HEK293 (cell line): ENCODE measurements around the gene STMN1.

Experiments
- GLIS2 ChIP-seq: fragments of 450-650 bp; formaldehyde crosslinking; IDR thresholded peaks from 2 replicates; pipeline ENCODE4 v1.5.1; 2016; ENCODE audit warnings: missing biosample characterization, missing genetic modification characterization
- HOXA7 ChIP-seq: sonication (generic); formaldehyde crosslinking; IDR thresholded peaks from 2 replicates; pipeline ENCODE4 v1.8.1; 2022; ENCODE audit warnings: missing genetic modification reagents, borderline replicate concordance
- HOXD13 ChIP-seq: sonication (generic); formaldehyde crosslinking; IDR thresholded peaks from 2 replicates; pipeline ENCODE4 v1.8.0; 2022; ENCODE audit warnings: missing genetic modification reagents, borderline replicate concordance
- MEIS1 ChIP-seq: sonication (generic); formaldehyde crosslinking; IDR thresholded peaks from 2 replicates; pipeline ENCODE4 v1.8.1; 2022; ENCODE audit warnings: missing genetic modification reagents, mild to moderate bottlenecking, borderline replicate concordance
- MYNN ChIP-seq: fragments of 450-650 bp; formaldehyde crosslinking; IDR thresholded peaks from 2 replicates; pipeline ENCODE4 v1.5.1; 2016; ENCODE audit warnings: missing biosample characterization, missing genetic modification characterization, borderline replicate concordance
- MZF1 ChIP-seq: fragments of 450-650 bp; formaldehyde crosslinking; IDR thresholded peaks from 2 replicates; pipeline ENCODE4 v1.5.1; 2017; ENCODE audit warnings: missing biosample characterization, missing genetic modification characterization, borderline replicate concordance
- PRDM10 ChIP-seq: fragments of 450-650 bp; formaldehyde crosslinking; IDR thresholded peaks from 2 replicates; pipeline ENCODE4 v1.5.1; 2016; ENCODE audit warnings: missing biosample characterization, missing genetic modification characterization
- RBAK ChIP-seq: fragments of 450-650 bp; formaldehyde crosslinking; IDR thresholded peaks from 2 replicates; pipeline ENCODE4 v1.5.1; 2016; ENCODE audit warnings: missing biosample characterization, missing genetic modification characterization
- ZBTB20 ChIP-seq: fragments of 450-650 bp; formaldehyde crosslinking; IDR thresholded peaks from 2 replicates; pipeline ENCODE4 v1.5.1; 2016; ENCODE audit warnings: missing biosample characterization, missing genetic modification characterization
- ZBTB21 ChIP-seq: fragments of 450-650 bp; formaldehyde crosslinking; IDR thresholded peaks from 2 replicates; pipeline ENCODE4 v1.5.1; 2017; ENCODE audit warnings: missing biosample characterization, missing genetic modification characterization
- ZFHX2 ChIP-seq: fragments of 450-650 bp; formaldehyde crosslinking; conservative IDR thresholded peaks from 2 replicates; pipeline ENCODE4 v1.5.1; 2016; ENCODE audit warnings: missing biosample characterization, missing genetic modification characterization
- ZFP41 ChIP-seq: fragments of 450-650 bp; formaldehyde crosslinking; IDR thresholded peaks from 2 replicates; pipeline ENCODE4 v1.5.1; 2016; ENCODE audit warnings: missing biosample characterization, missing genetic modification characterization, borderline replicate concordance
- ZIC2 ChIP-seq: fragments of 450-650 bp; formaldehyde crosslinking; IDR thresholded peaks from 2 replicates; pipeline ENCODE4 v1.5.1; 2016; ENCODE audit warnings: missing biosample characterization, missing genetic modification characterization
- ZNF155 ChIP-seq: fragments of 450-650 bp; formaldehyde crosslinking; IDR thresholded peaks from 2 replicates; pipeline ENCODE4 v1.5.1; 2016; ENCODE audit warnings: missing biosample characterization, missing genetic modification characterization
- ZNF175 ChIP-seq: fragments of 450-650 bp; formaldehyde crosslinking; IDR thresholded peaks from 2 replicates; pipeline ENCODE4 v1.5.1; 2016; ENCODE audit warnings: missing biosample characterization, missing genetic modification characterization
- ZNF24 ChIP-seq: fragments of 450-650 bp; formaldehyde crosslinking; IDR thresholded peaks from 2 replicates; pipeline ENCODE4 v1.5.1; 2016; ENCODE audit warnings: missing biosample characterization, missing genetic modification characterization
- ZNF292 ChIP-seq: fragments of 450-650 bp; formaldehyde crosslinking; IDR thresholded peaks from 2 replicates; pipeline ENCODE4 v1.5.1; 2016; ENCODE audit warnings: low read depth, missing biosample characterization, missing genetic modification characterization, borderline replicate concordance
- ZNF311 ChIP-seq: fragments of 450-650 bp; formaldehyde crosslinking; IDR thresholded peaks from 2 replicates; pipeline ENCODE4 v1.5.1; 2017; ENCODE audit warnings: missing biosample characterization, missing genetic modification characterization, borderline replicate concordance
- ZNF335 ChIP-seq: fragments of 450-650 bp; formaldehyde crosslinking; conservative IDR thresholded peaks from 2 replicates; pipeline ENCODE4 v1.5.1; 2016; ENCODE audit warnings: missing biosample characterization, missing genetic modification characterization
- ZNF561 ChIP-seq: fragments of 450-650 bp; IDR thresholded peaks from 2 replicates; pipeline ENCODE4 v1.5.1; 2018; ENCODE audit warnings: missing biosample characterization, missing genetic modification characterization, borderline replicate concordance
- ZNF660 ChIP-seq: fragments of 450-650 bp; IDR thresholded peaks from 2 replicates; pipeline ENCODE4 v1.5.1; 2018; ENCODE audit warnings: missing biosample characterization, mild to moderate bottlenecking, missing genetic modification characterization
- ZNF768 ChIP-seq: fragments of 450-650 bp; formaldehyde crosslinking; IDR thresholded peaks from 2 replicates; pipeline ENCODE4 v1.5.1; 2018; ENCODE audit warnings: missing biosample characterization, mild to moderate bottlenecking, missing genetic modification characterization
- ZNF777 ChIP-seq: fragments of 450-650 bp; formaldehyde crosslinking; IDR thresholded peaks from 2 replicates; pipeline ENCODE4 v1.5.1; 2017; ENCODE audit warnings: missing biosample characterization, missing genetic modification characterization, borderline replicate concordance
- ZNF791 ChIP-seq: fragments of 450-650 bp; formaldehyde crosslinking; IDR thresholded peaks from 2 replicates; pipeline ENCODE4 v1.5.1; 2016; ENCODE audit warnings: missing biosample characterization, missing genetic modification characterization
- ZXDB ChIP-seq: fragments of 450-650 bp; formaldehyde crosslinking; IDR thresholded peaks from 2 replicates; pipeline ENCODE4 v1.5.1; 2016; ENCODE audit warnings: missing biosample characterization, missing genetic modification characterization
- TF ChIP-seq, protein P1 (sequence below): fragments of 450-650 bp; formaldehyde crosslinking; IDR thresholded peaks from 2 replicates; pipeline ENCODE4 v1.5.1; 2016; ENCODE audit warnings: missing biosample characterization, missing genetic modification characterization
- TF ChIP-seq, protein P2 (sequence below): fragments of 450-650 bp; formaldehyde crosslinking; IDR thresholded peaks from 2 replicates; pipeline ENCODE4 v1.5.1; 2016; ENCODE audit warnings: missing biosample characterization, missing genetic modification characterization

The STMN1 gene

GRCh38 chr1:25906644-25907300 lies 553 bp upstream of the STMN1 start (continued):
- TF ChIP-seq ZNF335: peak; percentile 97
- no peak for TF ChIP-seq MZF1
- TF ChIP-seq ZNF292: no peak
- peak; percentile 37 for TF ChIP-seq GLIS2 (tag by site-specific recombination)
- TF ChIP-seq PRDM10 (tag by site-specific recombination): peak; percentile 96
- TF ChIP-seq ZNF777 (tag by site-specific recombination): no peak
- TF ChIP-seq ZNF311: no peak
- TF ChIP-seq MYNN (tag by site-specific recombination): no peak
- no peak for TF ChIP-seq ZNF561 (tag by site-specific recombination)
- no peak for TF ChIP-seq ZNF768 (tag by site-specific recombination)
- no peak for TF ChIP-seq MEIS1 (CRISPR knock-in tag)
- TF ChIP-seq ZNF155 (tag by site-specific recombination): no peak
- no peak for TF ChIP-seq ZNF175
- TF ChIP-seq ZXDB (tag by site-specific recombination): 0 out of 2 replicates have a peak, but pooled peaks have one; percentile 62
- no peak for TF ChIP-seq HOXD13 (CRISPR knock-in tag)
- peak; percentile 88 for TF ChIP-seq ZFHX2 (tag by site-specific recombination)
- TF ChIP-seq RBAK: no peak
- TF ChIP-seq ZBTB20 (tag by site-specific recombination): peak; percentile 56; the same call in 1 of the 2 replicates
- TF ChIP-seq ZIC2 (tag by site-specific recombination): 0 out of 2 replicates have a peak, but pooled peaks have one; percentile 8
- TF ChIP-seq ZNF791 (tag by site-specific recombination): no peak
- peak; percentile 71 for TF ChIP-seq ZBTB21
- TF ChIP-seq ZNF660 (tag by site-specific recombination): no peak
- TF ChIP-seq, protein P1, sequence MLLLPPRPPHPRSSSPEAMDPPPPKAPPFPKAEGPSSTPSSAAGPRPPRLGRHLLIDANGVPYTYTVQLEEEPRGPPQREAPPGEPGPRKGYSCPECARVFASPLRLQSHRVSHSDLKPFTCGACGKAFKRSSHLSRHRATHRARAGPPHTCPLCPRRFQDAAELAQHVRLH: no peak
- no peak for TF ChIP-seq ZFP41 (tag by site-specific recombination)
- 0 out of 2 replicates have a peak, but pooled peaks have one; percentile 20 for TF ChIP-seq ZNF24 (tag by site-specific recombination)
- TF ChIP-seq HOXA7 (CRISPR knock-in tag): no peak
- TF ChIP-seq, protein P2, sequence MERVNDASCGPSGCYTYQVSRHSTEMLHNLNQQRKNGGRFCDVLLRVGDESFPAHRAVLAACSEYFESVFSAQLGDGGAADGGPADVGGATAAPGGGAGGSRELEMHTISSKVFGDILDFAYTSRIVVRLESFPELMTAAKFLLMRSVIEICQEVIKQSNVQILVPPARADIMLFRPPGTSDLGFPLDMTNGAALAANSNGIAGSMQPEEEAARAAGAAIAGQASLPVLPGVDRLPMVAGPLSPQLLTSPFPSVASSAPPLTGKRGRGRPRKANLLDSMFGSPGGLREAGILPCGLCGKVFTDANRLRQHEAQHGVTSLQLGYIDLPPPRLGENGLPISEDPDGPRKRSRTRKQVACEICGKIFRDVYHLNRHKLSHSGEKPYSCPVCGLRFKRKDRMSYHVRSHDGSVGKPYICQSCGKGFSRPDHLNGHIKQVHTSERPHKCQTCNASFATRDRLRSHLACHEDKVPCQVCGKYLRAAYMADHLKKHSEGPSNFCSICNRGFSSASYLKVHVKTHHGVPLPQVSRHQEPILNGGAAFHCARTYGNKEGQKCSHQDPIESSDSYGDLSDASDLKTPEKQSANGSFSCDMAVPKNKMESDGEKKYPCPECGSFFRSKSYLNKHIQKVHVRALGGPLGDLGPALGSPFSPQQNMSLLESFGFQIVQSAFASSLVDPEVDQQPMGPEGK: peak; percentile 85
